HG03342 (cell line): ENCODE data around the gene PDSS1.
"Not testable (repeated sequence)": the region's sequence is repeated elsewhere in the genome, so short reads cannot be mapped to it uniquely, and the experiment has no call there.

ENCODE experiments used
- ATAC-seq: cut with Tn5 transposase; IDR thresholded peaks from one replicate; pipeline ENCODE4 v1.9.1; 2021; ENCODE audit warnings: mild to moderate bottlenecking, moderate library complexity; ENCODE audit not compliant: unreplicated experiment

Gene PDSS1, protein sequence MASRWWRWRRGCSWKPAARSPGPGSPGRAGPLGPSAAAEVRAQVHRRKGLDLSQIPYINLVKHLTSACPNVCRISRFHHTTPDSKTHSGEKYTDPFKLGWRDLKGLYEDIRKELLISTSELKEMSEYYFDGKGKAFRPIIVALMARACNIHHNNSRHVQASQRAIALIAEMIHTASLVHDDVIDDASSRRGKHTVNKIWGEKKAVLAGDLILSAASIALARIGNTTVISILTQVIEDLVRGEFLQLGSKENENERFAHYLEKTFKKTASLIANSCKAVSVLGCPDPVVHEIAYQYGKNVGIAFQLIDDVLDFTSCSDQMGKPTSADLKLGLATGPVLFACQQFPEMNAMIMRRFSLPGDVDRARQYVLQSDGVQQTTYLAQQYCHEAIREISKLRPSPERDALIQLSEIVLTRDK

DNA sequence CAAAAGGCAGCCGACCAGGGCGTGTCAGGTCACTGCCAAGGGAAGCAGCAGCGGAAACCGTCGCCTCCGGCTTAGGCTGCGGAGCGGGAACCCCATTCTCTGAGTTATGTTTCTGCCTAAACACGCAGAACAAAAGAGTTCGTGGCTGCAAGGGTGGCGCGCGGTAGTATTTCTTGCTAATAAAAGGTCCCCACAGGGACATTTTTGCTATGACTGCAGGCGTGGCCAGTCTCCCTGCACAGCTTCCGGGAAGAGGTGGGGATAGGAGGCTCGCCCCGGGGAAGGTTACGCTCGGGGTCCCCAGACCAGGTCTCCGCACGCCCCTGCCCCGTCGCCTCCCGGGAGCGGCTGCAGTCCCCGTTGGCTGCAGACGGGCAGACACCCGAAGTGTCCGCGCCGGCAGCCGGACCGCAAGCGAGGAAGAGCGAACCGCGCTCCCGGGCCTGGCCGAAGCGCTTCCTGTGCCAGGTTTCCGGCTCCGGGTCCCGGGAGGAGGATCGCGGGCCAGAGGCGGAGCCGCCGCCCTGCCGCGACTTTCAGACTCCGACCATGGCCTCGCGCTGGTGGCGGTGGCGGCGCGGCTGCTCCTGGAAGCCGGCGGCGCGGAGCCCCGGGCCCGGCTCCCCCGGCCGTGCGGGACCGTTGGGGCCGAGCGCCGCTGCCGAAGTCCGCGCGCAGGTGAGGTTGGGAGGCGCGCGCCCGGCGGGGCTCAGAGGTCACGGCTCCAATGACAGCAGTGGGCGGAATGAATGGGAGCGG is at the start of gene PDSS1:
Gene PDSS1, plus strand, starts transcription at position 539 of the 759 bp plus-strand sequence. Its CDS starts 11 bp downstream, at position 550.
- ATAC-seq, result peak; percentile 78

DNA sequence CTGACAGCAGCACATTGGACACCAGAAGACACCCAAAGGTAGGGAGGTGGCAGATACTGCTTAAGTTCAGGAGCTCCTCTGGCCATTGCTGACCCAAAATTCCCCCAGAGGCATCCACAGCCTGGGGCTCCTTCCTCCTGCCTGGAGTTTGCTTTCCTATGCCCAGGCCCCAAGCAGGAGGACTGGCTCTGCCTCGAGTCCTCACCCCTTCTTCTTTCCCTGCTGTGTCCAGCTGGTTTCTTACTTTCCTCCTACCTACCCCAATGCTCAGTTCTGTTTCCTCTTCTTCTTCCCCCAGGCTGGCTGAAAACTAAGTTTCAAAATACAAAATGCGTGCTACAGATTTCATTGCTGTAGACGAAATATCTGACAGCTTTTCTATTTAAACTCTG is 49.3 kb upstream of the PDSS1 start:
- not testable (repeated sequence) for ATAC-seq

- no peak for ATAC-seq
These were observed 47.1 kb upstream of the PDSS1 start for GRCh38 chr10:26650406-26650805.

GRCh38 chr10:26651476-26651875 is 46.0 kb upstream of the PDSS1 start:
- ATAC-seq, result not testable (repeated sequence)

GRCh38 chr10:26653004-26653403 is 44.5 kb upstream of the PDSS1 start:
- ATAC-seq, result no peak

- no peak for ATAC-seq
These were observed 41.8 kb upstream of the PDSS1 start for GRCh38 chr10:26655746-26656145.

DNA sequence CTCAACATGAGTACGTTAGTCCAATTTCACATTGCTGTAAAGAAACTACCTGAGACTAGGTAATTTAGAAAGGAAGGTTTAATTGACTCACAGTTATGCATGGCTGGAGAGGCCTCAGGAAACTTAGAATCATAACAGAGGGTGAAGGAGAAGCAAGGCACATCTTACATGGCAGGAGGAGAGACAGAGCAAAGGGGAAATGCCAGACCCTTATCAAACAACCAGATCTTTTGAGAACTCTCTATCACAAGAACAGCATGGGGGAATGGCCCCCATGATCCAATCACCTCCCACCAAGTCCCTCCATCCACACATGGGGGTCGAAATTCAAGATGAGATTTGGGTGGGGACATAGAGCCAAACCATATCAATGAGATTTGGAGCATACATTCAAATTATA is 34.6 kb upstream of the PDSS1 start:
- ATAC-seq, result no peak

GRCh38 chr10:26665080-26666048 is 32.1 kb upstream of the PDSS1 start:
- ATAC-seq, result no peak

DNA sequence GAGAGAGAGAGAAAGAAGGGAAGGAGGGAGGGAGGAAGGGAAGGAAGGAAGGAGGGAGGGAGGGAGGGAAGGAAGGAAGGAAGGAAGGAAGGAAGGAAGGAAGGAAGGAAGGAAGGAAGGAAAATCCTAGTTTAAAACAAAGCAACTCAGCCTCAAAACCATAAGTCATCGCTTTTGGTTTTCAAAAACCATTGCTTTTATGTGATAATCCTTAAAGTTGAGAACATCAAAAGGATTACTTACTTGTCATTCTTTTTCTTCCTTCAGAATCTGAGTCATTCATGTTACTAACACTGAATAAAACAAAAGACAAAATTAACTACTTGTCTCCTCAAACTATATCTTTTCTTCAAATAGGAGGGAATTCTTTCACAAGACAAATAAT is 21.6 kb upstream of the PDSS1 start:
- no peak for ATAC-seq

DNA sequence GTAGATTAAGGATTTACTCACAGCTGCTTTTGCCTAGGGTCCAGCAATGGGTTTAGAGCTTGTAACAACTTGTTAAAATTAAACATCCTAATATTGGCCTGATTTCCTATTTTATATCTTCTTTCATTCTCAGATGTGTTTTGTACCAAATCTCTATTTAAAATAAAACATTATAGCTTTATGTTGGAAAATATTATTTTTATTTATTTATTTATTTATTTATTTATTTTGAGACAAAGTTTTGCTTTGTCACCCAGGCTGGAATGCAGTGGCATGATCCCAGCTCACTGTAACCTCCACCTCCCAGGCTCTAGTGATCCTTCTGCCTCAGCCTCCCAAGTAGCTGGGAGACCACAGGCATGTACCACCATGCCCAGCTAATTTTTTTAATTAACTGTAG is 17.9 kb upstream of the PDSS1 start:
- ATAC-seq, result no peak

DNA sequence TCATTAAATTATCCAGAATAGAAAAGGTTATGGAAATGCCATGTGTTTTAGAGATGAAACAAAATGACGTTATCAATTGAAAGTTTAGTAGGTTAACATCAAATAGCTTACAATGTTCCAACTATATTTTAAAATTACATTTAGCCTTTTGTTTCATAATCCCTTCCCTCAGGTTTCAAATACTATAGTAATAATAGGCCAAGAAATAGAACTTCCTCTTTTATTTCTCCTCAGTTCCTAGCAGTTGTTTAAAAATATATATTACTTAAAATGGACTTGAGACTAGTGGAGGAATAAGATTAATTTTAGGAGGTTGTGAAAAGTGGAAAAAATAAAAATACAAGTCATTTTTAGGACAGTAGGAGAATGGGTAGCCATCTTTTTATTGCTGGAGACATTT is 16.4 kb upstream of the PDSS1 start:
- ATAC-seq, result no peak

DNA sequence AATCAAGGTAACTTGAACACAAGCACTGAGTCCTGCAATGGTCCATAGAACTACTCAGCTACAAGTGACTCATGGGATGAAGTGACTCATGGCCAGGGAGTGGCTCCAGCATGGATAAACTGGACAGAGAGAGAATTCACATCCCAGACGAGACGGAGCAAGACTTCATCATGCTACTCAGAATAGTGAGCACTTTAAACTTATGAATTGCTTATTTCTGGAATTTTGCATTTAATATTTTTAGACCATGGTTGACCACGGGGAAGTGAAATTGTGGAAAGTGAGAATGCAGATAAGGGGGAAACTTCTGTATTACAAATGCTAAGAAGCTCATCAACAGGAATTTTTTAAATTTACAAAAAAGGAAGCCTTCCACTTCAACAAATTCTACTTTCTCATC is 15.5 kb upstream of the PDSS1 start:
- ATAC-seq, result not testable (repeated sequence)

GRCh38 chr10:26682931-26683330 is 14.6 kb upstream of the PDSS1 start:
- ATAC-seq, result no peak

DNA sequence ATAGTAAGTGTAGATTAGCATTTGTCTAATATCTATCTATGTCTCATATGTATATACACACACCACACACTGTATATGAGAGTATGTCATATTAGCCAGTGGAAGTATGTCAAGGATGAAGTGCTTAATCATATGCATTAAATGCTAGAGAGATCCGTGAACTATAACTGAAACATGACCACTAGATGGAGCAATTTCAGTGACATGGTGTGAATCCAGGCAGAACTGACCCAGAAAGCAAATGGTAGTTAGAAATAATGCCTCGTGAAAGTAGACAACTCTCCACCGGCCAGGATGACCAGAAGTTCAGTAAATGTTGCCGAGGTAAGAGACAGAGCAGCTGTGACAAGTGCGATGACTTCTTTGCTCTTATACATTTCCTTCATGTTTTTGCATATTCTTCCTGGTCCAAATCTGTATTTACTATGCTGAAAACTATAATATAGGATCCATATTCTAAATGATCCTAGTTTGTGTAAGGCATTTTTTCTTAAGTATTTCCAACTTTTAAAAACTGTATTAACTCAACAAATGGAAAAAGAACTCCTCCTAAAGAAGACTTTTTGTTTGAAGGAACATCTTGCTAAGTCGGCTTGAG is 12.7 kb upstream of the PDSS1 start:
- peak; percentile 97 for ATAC-seq

- ATAC-seq, result no peak
These were observed 12.1 kb upstream of the PDSS1 start for GRCh38 chr10:26685441-26685840.

- no peak for ATAC-seq
These were observed 8.1 kb upstream of the PDSS1 start for GRCh38 chr10:26689399-26689798.

DNA sequence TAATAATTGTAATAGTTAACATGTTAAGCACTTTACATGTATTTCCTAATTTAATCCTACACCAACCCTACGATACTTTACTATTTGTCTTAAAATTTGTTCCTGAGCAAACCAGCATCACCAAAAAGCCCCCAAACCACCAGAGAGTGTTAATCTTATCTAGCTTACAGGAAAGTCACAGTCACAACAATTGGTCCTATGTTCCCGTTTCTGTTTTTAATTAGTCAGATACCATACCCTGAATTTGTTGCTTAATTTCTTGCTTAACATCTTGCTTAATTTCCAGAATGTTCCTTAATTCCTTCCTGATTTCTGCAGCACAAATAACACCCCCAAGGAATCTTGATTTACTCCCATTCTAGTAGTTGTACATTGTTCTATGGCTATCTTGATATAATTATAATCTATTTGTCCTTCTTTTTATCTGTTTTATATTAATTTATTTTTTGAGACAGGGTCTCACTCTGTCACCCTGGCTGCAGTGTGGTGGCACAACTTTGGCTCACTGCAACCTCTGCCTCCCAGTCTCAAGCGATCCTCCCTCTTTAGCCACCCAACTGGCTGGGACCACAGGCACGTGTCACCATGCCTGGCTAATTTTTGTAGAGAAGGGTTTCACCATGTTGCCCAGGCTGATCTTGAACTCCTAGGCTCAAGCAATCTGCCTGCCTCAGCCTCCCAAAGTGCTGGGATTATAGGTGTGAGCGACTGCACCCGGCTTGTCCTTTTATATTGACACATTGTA is 6.6 kb upstream of the PDSS1 start:
- ATAC-seq, result no peak

DNA sequence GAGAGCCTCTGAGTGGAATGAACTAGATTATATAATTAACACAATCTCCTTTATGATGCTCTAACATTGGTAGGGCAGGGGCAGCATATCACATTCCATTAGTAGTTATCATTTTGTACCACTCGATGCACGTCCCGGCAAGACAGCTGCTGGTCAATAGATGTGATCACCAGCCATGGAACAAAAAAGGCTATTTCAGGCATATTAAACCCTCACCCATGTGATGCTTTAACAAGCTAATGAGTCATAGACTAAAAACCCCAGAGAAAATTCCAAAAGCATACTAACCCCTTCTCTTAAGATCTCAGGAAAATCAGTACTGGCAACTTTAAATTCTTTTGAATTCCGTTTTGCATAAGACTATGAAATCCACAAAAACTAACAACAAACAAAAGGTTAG is 3.0 kb upstream of the PDSS1 start:
- ATAC-seq, result not testable (repeated sequence)

GRCh38 chr10:26696786-26697162 is 727 bp upstream of the PDSS1 start:
- no peak for ATAC-seq
